Left renal pelvis (tissue), 4 donors: ENCODE results near the gene DNAH10. TPM values are rescaled to one million over a fixed set of nuclear protein-coding genes. Genes with fewer than 3 reads are reported as not detected.

ENCODE experiments used
- DNase-seq, 4 donors: peaks; one replicate each; pipeline ENCODE4 v3.0.0-alpha.2; 2013; ENCODE audit warnings: low read depth in 4 of 4, low spot score in 3 of 4
- polyA plus RNA-seq, 4 donors: library from polyadenylated mRNA; unstranded; fragments of 120-200 nt; gene quantifications; one replicate each; pipeline ENCODE4 v1.2.1, GENCODE V29; 2013; ENCODE audit not compliant: insufficient read length in 4 of 4

DNAH10 gene
- polyA plus RNA-seq, 4 donors, result 2.2 to 5.2 (median 4.3) TPM

- DNase-seq, result no peak
Measured at GRCh38 chr12:123879101-123879500, 117.0 kb downstream of the DNAH10 start.

GRCh38 chr12:123879691-123880090, 117.6 kb downstream of the DNAH10 start:
- DNase-seq, result no peak

GRCh38 chr12:123882161-123882705, 120.1 kb downstream of the DNAH10 start:
- DNase-seq, result no peak

- DNase-seq, result no peak
Measured at GRCh38 chr12:123886258-123886657, 124.2 kb downstream of the DNAH10 start.

- no peak for DNase-seq
Measured at GRCh38 chr12:123886931-123887582, 125.0 kb downstream of the DNAH10 start.

GRCh38 chr12:123888989-123889388, 126.9 kb downstream of the DNAH10 start:
- no peak for DNase-seq

GRCh38 chr12:123889848-123890535, 127.9 kb downstream of the DNAH10 start:
- no peak for DNase-seq

GRCh38 chr12:123890536-123890902, 128.4 kb downstream of the DNAH10 start:
- DNase-seq, result no peak

- no peak for DNase-seq
Measured at GRCh38 chr12:123891011-123891410, 128.9 kb downstream of the DNAH10 start.

- no peak for DNase-seq
Measured at GRCh38 chr12:123891516-123892179, 129.5 kb downstream of the DNAH10 start.

- no peak for DNase-seq
Measured at GRCh38 chr12:123892180-123892559, 130.1 kb downstream of the DNAH10 start.

- no peak for DNase-seq
Measured at GRCh38 chr12:123892853-123893252, 130.8 kb downstream of the DNAH10 start.

- DNase-seq, result no peak
Measured at GRCh38 chr12:123893276-123893675, 131.2 kb downstream of the DNAH10 start.

GRCh38 chr12:123894823-123895345, 132.8 kb downstream of the DNAH10 start:
- no peak for DNase-seq

GRCh38 chr12:123895451-123895850, 133.3 kb downstream of the DNAH10 start:
- DNase-seq, result no peak

- no peak for DNase-seq
Measured at GRCh38 chr12:123896767-123897166, 134.7 kb downstream of the DNAH10 start.

- DNase-seq, result no peak
Measured at GRCh38 chr12:123897221-123897620, 135.1 kb downstream of the DNAH10 start.

GRCh38 chr12:123898673-123899072, 136.6 kb downstream of the DNAH10 start:
- DNase-seq, result no peak

- DNase-seq, result no peak
Measured at GRCh38 chr12:123899368-123899767, 137.3 kb downstream of the DNAH10 start.

GRCh38 chr12:123900871-123901376, 138.8 kb downstream of the DNAH10 start:
- DNase-seq, result no peak

GRCh38 chr12:123902821-123903220, 140.7 kb downstream of the DNAH10 start:
- no peak for DNase-seq
